Endothelial cell (in vitro differentiated cells): Measurements from ENCODE around the gene SPACA1. TPM values are rescaled to one million over a fixed set of nuclear protein-coding genes. Genes with fewer than 3 reads are reported as not detected.

Source experiments
- DNase-seq: peaks from one replicate; pipeline ENCODE4 v3.0.0; 2021; ENCODE audit warnings: low spot score
- H3K27ac Mint-ChIP-seq: one replicate; pipeline ENCODE4 v1.8.0; 2021; ENCODE audit warnings: mixed read lengths, inconsistent platforms; ENCODE audit not compliant: unreplicated experiment
- H3K27me3 Mint-ChIP-seq: one replicate; pipeline ENCODE4 v1.8.0; 2021; ENCODE audit warnings: mild to moderate bottlenecking, moderate library complexity, mixed read lengths, inconsistent platforms; ENCODE audit not compliant: unreplicated experiment
- H3K36me3 Mint-ChIP-seq: one replicate; pipeline ENCODE4 v1.8.0; 2021; ENCODE audit warnings: mild to moderate bottlenecking, low read depth, mixed read lengths, inconsistent platforms; ENCODE audit not compliant: unreplicated experiment
- H3K4me1 Mint-ChIP-seq: one replicate; pipeline ENCODE4 v1.8.0; 2021; ENCODE audit warnings: mild to moderate bottlenecking, mixed read lengths, inconsistent platforms; ENCODE audit not compliant: unreplicated experiment
- H3K4me3 Mint-ChIP-seq: one replicate; pipeline ENCODE4 v1.8.0; 2021; ENCODE audit warnings: mild to moderate bottlenecking, mixed read lengths, inconsistent platforms; ENCODE audit not compliant: unreplicated experiment
- H3K9me3 Mint-ChIP-seq: one replicate; pipeline ENCODE4 v1.8.0; 2021; ENCODE audit warnings: mixed read lengths, inconsistent platforms; ENCODE audit not compliant: unreplicated experiment
- CTCF ChIP-seq: fragments of 200-600 bp; sonication (generic); IDR thresholded peaks from one replicate; pipeline ENCODE4 v1.5.0; 2021; ENCODE audit warnings: antibody characterized with exemption; ENCODE audit not compliant: unreplicated experiment
- total RNA-seq: library from RNA; stranded (reverse); fragmentation: NEBNext Ultra II Directional; extraction: Animal tissue kit (Norgen Biotek cat#: 25700); gene quantifications from one replicate; pipeline ENCODE4 v1.2.1, GENCODE V29; 2021; ENCODE audit not compliant: unreplicated experiment

SPACA1 gene
- total RNA-seq, 1 donor from 2014 or later = not detected

DNA sequence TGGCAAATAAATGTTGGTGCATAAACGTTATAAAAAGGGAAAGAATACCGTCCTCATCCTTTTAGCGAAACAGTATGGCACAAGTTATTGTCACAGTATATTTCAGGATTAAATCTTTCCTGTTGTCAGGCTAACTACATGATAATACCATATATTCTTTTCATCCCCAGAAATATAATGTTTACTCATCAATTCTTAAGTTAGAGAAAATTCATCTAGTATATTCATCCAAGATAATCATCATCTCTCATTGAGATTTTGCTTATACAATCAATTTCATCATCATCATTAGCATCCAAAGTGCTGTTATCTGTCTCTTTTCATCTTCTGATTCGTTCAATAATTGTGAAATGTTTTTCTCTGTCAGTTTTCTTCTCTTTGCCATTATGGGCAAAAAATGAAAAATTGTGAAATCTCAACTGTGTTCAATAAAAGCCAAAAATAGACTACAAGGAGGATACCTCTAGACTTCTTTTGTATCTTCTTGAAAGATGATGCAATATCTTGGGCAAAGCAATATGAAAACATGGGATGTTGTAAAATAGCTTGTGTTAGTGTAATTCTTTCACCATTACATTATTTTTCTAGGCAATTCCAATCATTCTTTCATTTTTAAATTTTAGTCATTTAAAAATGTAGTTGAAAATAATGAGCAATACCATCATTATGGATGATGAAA lies 2.6 kb downstream of the SPACA1 start:
- H3K27me3 Mint-ChIP-seq = no peaks in the 10 kb centered on the region
- DNase-seq = no peak
- no peaks in the 10 kb centered on the region for H3K9me3 Mint-ChIP-seq
- no peaks in the 10 kb centered on the region for H3K4me1 Mint-ChIP-seq
- no peak overlapping the region for H3K27ac Mint-ChIP-seq
- no peak overlapping the region for H3K4me3 Mint-ChIP-seq
- no peak for TF ChIP-seq CTCF
- no peaks in the 10 kb centered on the region for H3K36me3 Mint-ChIP-seq

- no peak for TF ChIP-seq CTCF
- H3K36me3 Mint-ChIP-seq = no peaks in the 10 kb centered on the region
- H3K9me3 Mint-ChIP-seq = no peaks in the 10 kb centered on the region
- H3K27me3 Mint-ChIP-seq = no peaks in the 10 kb centered on the region
- H3K27ac Mint-ChIP-seq = no peak overlapping the region
- H3K4me1 Mint-ChIP-seq = no peaks in the 10 kb centered on the region
- H3K4me3 Mint-ChIP-seq = no peak overlapping the region
- no peak for DNase-seq
Observed at GRCh38 chr6:88059191-88059590, 11.6 kb downstream of the SPACA1 start.

DNA sequence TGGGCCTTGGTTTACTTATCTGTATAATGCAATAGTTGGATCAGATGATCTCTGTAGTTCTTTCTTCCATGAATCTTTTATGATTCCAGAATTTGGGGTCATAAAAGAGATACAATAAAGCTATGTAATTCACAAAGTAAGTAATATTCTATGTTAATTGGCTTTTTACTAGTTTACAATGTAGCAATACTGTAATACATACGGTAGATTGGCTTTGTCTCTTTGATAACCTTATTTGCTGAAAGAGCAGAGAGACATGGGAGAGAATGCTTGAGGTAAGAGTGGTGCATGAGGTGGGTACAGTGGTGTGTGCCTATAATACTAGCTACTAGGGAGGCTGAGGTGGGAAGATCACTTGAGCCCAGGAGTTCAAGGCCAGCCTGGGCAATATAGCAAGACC lies 14.7 kb downstream of the SPACA1 start:
- TF ChIP-seq CTCF = no peak
- no peaks in the 10 kb centered on the region for H3K4me1 Mint-ChIP-seq
- H3K36me3 Mint-ChIP-seq = no peaks in the 10 kb centered on the region
- no peaks in the 10 kb centered on the region for H3K9me3 Mint-ChIP-seq
- H3K27me3 Mint-ChIP-seq = no peaks in the 10 kb centered on the region
- H3K27ac Mint-ChIP-seq = no peak overlapping the region
- no peak overlapping the region for H3K4me3 Mint-ChIP-seq
- no peak for DNase-seq

GRCh38 chr6:88072462-88072861 lies 24.8 kb downstream of the SPACA1 start:
- H3K36me3 Mint-ChIP-seq = no peaks in the 10 kb centered on the region
- H3K9me3 Mint-ChIP-seq = no peaks in the 10 kb centered on the region
- no peak overlapping the region for H3K4me3 Mint-ChIP-seq
- peaks cover 2% of the 10 kb centered on the region for H3K27me3 Mint-ChIP-seq
- H3K27ac Mint-ChIP-seq = no peak overlapping the region
- TF ChIP-seq CTCF = no peak
- DNase-seq = no peak
- H3K4me1 Mint-ChIP-seq = no peaks in the 10 kb centered on the region

- no peaks in the 10 kb centered on the region for H3K9me3 Mint-ChIP-seq
- no peaks in the 10 kb centered on the region for H3K27me3 Mint-ChIP-seq
- H3K27ac Mint-ChIP-seq = no peak overlapping the region
- H3K4me1 Mint-ChIP-seq = peaks cover 7% of the 10 kb centered on the region
- no peak for TF ChIP-seq CTCF
- no peak for DNase-seq
- H3K36me3 Mint-ChIP-seq = no peaks in the 10 kb centered on the region
- no peak overlapping the region for H3K4me3 Mint-ChIP-seq
Observed at GRCh38 chr6:88074791-88075190, 27.1 kb downstream of the SPACA1 start.
